Measurements from ENCODE around the gene RNF26. TPM values are rescaled to one million over a fixed set of nuclear protein-coding genes. Genes with fewer than 3 reads are reported as not detected.

RNF26 gene
- total and polyA plus RNA-seq, 3 donors from 2014 or later: 28.2 to 37.1 (median 31.0) TPM

DNA sequence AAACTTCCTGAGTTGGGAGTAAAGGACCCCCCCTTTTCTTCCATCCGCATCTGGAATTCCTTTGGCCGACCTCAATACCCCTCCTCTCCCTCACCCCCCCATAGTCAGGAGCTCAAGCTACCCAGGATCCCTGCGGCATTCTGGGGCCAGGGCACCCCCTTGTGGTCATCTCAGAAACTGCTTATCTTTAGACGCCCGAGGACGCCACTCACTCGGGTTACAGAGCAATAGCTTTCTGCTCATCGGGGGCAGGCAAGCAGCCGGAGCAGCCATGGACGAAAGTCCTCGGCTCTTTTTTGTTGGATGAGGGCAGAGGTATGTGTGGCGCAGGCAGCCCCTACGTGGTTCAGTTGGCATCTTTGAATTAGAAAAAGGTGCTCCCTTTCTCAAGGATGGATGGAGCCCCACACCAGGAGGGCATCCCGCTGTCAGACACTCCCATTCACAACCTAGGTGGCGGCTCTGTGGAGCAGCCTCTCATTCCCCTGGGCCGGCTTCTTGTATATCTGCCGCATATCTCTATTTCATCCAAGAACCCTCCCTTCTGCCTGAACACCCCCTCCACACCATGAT lies 4.1 kb downstream of the RNF26 start:
- no peaks in the 10 kb centered on the region for H3K36me3 ChIP-seq (ENCODE audit: low read depth, missing control alignments)
- peak; percentile 85 for DNase-seq
- TF ChIP-seq, protein P1, sequence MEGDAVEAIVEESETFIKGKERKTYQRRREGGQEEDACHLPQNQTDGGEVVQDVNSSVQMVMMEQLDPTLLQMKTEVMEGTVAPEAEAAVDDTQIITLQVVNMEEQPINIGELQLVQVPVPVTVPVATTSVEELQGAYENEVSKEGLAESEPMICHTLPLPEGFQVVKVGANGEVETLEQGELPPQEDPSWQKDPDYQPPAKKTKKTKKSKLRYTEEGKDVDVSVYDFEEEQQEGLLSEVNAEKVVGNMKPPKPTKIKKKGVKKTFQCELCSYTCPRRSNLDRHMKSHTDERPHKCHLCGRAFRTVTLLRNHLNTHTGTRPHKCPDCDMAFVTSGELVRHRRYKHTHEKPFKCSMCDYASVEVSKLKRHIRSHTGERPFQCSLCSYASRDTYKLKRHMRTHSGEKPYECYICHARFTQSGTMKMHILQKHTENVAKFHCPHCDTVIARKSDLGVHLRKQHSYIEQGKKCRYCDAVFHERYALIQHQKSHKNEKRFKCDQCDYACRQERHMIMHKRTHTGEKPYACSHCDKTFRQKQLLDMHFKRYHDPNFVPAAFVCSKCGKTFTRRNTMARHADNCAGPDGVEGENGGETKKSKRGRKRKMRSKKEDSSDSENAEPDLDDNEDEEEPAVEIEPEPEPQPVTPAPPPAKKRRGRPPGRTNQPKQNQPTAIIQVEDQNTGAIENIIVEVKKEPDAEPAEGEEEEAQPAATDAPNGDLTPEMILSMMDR (IDR thresholded peaks at IDR 0.05): peak; percentile 61 to 83 (median 82)
- TF ChIP-seq POLR2A (IDR thresholded peaks at IDR 0.05): no peak
- WGBS, 2 donors: 19 to 21% methylated on average over 17 of the region's 17 CpGs
- no peak overlapping the region for H3K27ac ChIP-seq
- no peaks in the 10 kb centered on the region for H3K27me3 ChIP-seq
- H3K9me3 ChIP-seq: no peaks in the 10 kb centered on the region
- no peak overlapping the region for H3K4me3 ChIP-seq
- peaks cover 32% of the 10 kb centered on the region for H3K4me1 ChIP-seq
- intact Hi-C loops (cut with DNase I; ENCODE audit: low total_unique reads): no loop called here

DNA sequence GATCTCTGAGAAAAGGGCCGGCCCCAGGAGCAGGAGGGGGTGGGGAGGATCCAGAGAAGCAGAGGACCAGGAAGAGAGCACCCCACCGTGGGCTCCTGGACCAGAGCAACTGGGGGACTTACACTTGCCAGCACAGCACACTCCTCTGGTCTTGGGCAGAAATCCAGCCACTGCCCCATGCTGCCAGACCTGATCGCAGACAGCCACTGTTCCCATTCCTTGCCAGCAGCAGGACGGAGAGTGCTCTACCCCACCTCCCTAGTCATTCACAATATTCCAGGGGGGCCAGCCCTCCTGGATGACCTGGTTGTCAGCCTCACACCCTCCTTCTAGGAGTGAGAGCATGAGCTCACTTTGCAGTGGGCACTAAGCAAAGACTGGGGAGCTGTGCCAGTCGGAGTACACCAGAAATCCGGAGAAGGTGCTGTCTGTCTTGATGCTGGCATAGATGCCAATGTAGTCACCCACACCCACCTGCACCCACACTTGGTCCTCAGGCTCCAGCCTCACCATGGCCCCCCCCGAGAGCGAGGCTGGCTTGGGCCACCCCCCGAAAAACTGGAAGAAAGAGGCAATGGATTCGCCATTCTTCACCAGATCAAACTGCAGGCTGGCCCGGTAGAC lies 4.8 kb downstream of the RNF26 start:
- TF ChIP-seq, protein P1 (IDR thresholded peaks at IDR 0.05): no peak
- TF ChIP-seq POLR2A (IDR thresholded peaks at IDR 0.05): no peak
- intact Hi-C loops (cut with DNase I; ENCODE audit: low total_unique reads): no loop called here
- H3K27me3 ChIP-seq: no peaks in the 10 kb centered on the region

DNA sequence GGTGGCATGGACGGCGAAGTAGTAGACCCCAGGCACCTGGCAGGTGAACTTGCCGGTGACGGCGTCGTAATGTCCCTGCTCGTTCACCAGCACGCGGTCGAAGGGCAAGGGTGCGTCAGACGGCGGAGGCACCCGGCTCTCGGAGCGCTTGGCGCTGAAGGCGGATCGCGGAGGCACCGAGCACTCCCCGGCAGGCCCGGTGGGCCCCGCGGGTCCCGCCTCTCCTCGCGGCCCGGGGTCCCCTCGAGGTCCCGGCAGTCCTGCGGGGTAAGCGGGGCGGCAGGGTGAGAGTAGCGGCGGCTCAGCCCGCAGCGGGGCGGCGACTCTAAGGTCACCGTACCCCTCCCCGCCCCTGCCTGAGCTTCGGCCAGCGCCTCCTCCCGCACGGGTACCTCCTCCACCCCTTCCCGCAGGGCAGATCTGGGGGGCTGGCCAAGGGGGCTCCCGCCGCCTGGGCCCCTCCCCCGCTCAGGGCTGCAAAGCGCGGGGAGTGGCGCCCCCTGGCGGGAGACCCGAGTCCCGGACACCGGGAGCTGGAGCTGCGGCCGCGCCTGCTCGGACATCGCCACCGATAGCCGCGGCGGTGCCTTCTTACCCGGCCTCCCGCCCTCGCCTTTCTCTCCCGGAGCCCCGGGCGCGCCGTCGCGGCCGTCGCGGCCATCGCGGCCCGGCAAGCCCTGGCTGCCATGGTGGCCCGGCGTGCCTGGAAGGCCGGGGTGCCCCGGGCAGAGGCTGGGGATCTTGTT lies 5.4 kb downstream of the RNF26 start:
- Histone ChIP-seq H3K9me3 (no peaks in the 10 kb centered on the region), H3K4me3 (peak overlapping the region; percentile 50 to 58), H3K27me3 (no peaks in the 10 kb centered on the region), H3K4me1 (peaks cover 32% of the 10 kb centered on the region), H3K27ac (peak overlapping the region; percentile 59 to 73), H3K36me3 (ENCODE audit: low read depth, missing control alignments) (no peaks in the 10 kb centered on the region)
- TF ChIP-seq POLR2A (IDR thresholded peaks at IDR 0.05): no peak
- TF ChIP-seq, protein P1 (IDR thresholded peaks at IDR 0.05): peak; percentile 83 to 90 (median 87)
- 2 to 13% methylated on average over 22 to 32 of the region's 86 CpGs for WGBS, 2 donors
- DNase-seq: peak; percentile 79
- intact Hi-C loops (cut with DNase I; ENCODE audit: low total_unique reads): no loop called here

More for the DNA sequence above, 4.8 kb downstream of the RNF26 start:
- peak overlapping the region; percentile 50 to 58 for H3K4me3 ChIP-seq
- no peak for DNase-seq
- 37 to 46% methylated on average over 6 to 10 of the region's 11 CpGs for WGBS, 2 donors
- H3K4me1 ChIP-seq: peaks cover 32% of the 10 kb centered on the region
- H3K27ac ChIP-seq: no peak overlapping the region
- no peaks in the 10 kb centered on the region for H3K9me3 ChIP-seq
- no peaks in the 10 kb centered on the region for H3K36me3 ChIP-seq (ENCODE audit: low read depth, missing control alignments)

DNA sequence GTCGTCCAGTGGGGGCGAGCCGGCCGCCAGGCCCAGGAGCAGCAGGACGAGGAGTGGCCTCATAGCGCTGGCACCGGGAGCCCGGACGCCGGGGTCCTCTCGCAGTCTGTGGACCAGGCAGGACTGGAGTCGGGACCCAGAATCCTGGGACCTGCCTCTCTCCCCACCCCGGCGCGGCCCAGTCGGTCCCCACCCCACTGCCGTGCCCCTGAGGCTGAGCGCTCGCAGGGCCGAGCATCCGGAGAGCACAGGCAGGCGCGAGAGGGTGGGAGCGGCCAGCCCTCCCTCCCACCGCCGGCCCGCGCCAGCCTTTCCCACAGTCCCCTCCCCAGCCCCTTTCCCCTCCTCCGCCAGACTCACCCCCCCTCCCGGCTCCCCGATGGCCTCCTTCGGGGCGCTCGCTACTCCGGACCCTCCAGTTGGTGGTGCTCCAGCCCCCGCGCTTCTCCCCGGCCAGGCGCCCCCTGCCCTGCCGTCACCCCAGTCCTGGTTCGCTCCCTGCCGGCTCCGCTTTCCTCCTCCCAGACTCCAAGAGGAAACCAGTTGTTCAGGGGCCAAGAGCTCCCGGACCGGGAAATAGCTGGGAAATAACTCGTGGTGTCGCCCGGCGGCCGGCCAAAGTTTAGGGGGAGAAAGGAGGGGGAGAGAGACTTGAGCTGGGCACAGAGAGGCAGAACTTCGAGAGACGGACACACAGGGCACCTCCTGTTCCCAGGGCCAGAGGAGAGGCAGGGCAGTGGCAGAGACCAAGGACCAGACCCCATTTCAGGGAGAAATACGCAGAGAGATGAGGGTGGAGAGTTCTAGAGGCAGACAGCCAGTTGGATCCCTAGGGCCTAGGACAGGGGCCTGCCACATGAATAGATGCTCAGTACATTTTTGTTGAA lies 6.3 kb downstream of the RNF26 start, which contains the start of gene C1QTNF5:
C1QTNF5 (minus strand) TSS at position 549 of the 887 bp plus-strand sequence; CDS start at position 63, 486 bp downstream.
- peak; percentile 80 for DNase-seq
- H3K9me3 ChIP-seq: no peaks in the 10 kb centered on the region
- no peaks in the 10 kb centered on the region for H3K27me3 ChIP-seq
- WGBS, 2 donors: 1 to 3% methylated on average over 11 to 44 of the region's 53 CpGs
- peak within 1 kb of the TSS; percentile 59 to 73 for H3K27ac ChIP-seq
- intact Hi-C loops (cut with DNase I; ENCODE audit: low total_unique reads): no loop called here
- no peaks in the 10 kb centered on the region for H3K36me3 ChIP-seq (ENCODE audit: low read depth, missing control alignments)
- TF ChIP-seq, protein P1 (IDR thresholded peaks at IDR 0.05): no peak
- no peak for TF ChIP-seq POLR2A (IDR thresholded peaks at IDR 0.05)
- peaks cover 25% of the 10 kb centered on the region for H3K4me1 ChIP-seq
- H3K4me3 ChIP-seq: peak within 1 kb of the TSS; percentile 50 to 58
